HEK293 (cell line): ENCODE measurements around the gene GNB1.
"Not testable (repeated sequence)": the region's sequence is repeated elsewhere in the genome, so short reads cannot be mapped to it uniquely, and the experiment has no call there.

ENCODE experiments used
- CTCF ChIA-PET: fragments of 350-600 bp; formaldehyde crosslinking; extraction: SDS; loops from one replicate; lab custom pipeline; 2021; ENCODE audit warnings: antibody characterized with exemption; lab: Yijun Ruan, JAX
- POLR2A ChIA-PET: fragments of 300-600 bp; formaldehyde crosslinking; extraction: SDS; loops from one replicate; lab custom pipeline; 2020; ENCODE audit warnings: antibody characterized with exemption, inconsistent platforms; lab: Yijun Ruan, JAX
- H3K27ac ChIP-seq: fragments of 200-500 bp; sonication (Bioruptor generic); 2 replicates; pipeline ENCODE4 v1.5.1; 2014; ENCODE audit warnings: low read depth, low read length, control low read depth, inconsistent platforms; ENCODE audit errors: extremely low read depth
- H3K36me3 ChIP-seq, 2 experiments: fragments of 200-500 bp in 1 of 2; sonication (Bioruptor generic) in 1 of 2; 1 replicate in 1 of 2; 2 replicates in 1 of 2; pipeline ENCODE4 v1.5.1; 2014 to 2017; ENCODE audit warnings: inconsistent platforms in 2 of 2, low read length in 2 of 2; ENCODE audit not compliant: control insufficient read depth in 2 of 2, insufficient read depth in 1 of 2
- H3K4me1 ChIP-seq: fragments of 200-500 bp; sonication (Bioruptor generic); 2 replicates; pipeline ENCODE4 v1.5.1; 2014; ENCODE audit warnings: mild to moderate bottlenecking, low read length, inconsistent platforms; ENCODE audit not compliant: control insufficient read depth, insufficient read depth
- H3K4me3 ChIP-seq: 2 replicates; pipeline ENCODE4 v1.5.1; 2011; ENCODE audit warnings: low read depth, mild to moderate bottlenecking, control low read depth, low read length, moderate library complexity
- H3K9me3 ChIP-seq: fragments of 200-500 bp; sonication (Bioruptor generic); 2 replicates; pipeline ENCODE4 v1.5.1; 2014; ENCODE audit warnings: low read depth, low read length, inconsistent platforms; ENCODE audit not compliant: control insufficient read depth, insufficient read depth
- GLI4 ChIP-seq: fragments of 450-650 bp; formaldehyde crosslinking; IDR thresholded peaks from 2 replicates; pipeline ENCODE4 v1.5.1; 2016; ENCODE audit warnings: missing biosample characterization, missing genetic modification characterization
- GLIS2 ChIP-seq: fragments of 450-650 bp; formaldehyde crosslinking; IDR thresholded peaks from 2 replicates; pipeline ENCODE4 v1.5.1; 2016; ENCODE audit warnings: missing biosample characterization, missing genetic modification characterization
- KLF8 ChIP-seq: fragments of 450-650 bp; formaldehyde crosslinking; IDR thresholded peaks from 2 replicates; pipeline ENCODE4 v1.5.1; 2016; ENCODE audit warnings: missing biosample characterization, missing genetic modification characterization
- PRDM10 ChIP-seq: fragments of 450-650 bp; formaldehyde crosslinking; IDR thresholded peaks from 2 replicates; pipeline ENCODE4 v1.5.1; 2016; ENCODE audit warnings: missing biosample characterization, missing genetic modification characterization
- SP2 ChIP-seq: fragments of 450-650 bp; formaldehyde crosslinking; IDR thresholded peaks from 2 replicates; pipeline ENCODE4 v1.5.1; 2016; ENCODE audit warnings: missing biosample characterization, missing genetic modification characterization
- ZBTB21 ChIP-seq: fragments of 450-650 bp; formaldehyde crosslinking; IDR thresholded peaks from 2 replicates; pipeline ENCODE4 v1.5.1; 2017; ENCODE audit warnings: missing biosample characterization, missing genetic modification characterization
- ZBTB26 ChIP-seq: fragments of 450-650 bp; formaldehyde crosslinking; optimal IDR thresholded peaks from 2 replicates; pipeline ENCODE3; 2016; ENCODE audit warnings: missing biosample characterization, mild to moderate bottlenecking, missing genetic modification characterization
- ZBTB8A ChIP-seq: fragments of 450-650 bp; formaldehyde crosslinking; IDR thresholded peaks from 2 replicates; pipeline ENCODE4 v1.5.1; 2016; ENCODE audit warnings: missing biosample characterization, missing genetic modification characterization
- ZNF266 ChIP-seq: fragments of 450-650 bp; formaldehyde crosslinking; IDR thresholded peaks from 2 replicates; pipeline ENCODE4 v1.5.1; 2016; ENCODE audit warnings: missing biosample characterization, missing genetic modification characterization, low read depth
- ZNF341 ChIP-seq: fragments of 450-650 bp; formaldehyde crosslinking; IDR thresholded peaks from 2 replicates; pipeline ENCODE4; 2016; ENCODE audit warnings: low read depth, missing biosample characterization, missing genetic modification characterization
- ZNF423 ChIP-seq: fragments of 450-650 bp; formaldehyde crosslinking; IDR thresholded peaks from 2 replicates; pipeline ENCODE4 v1.5.1; 2016; ENCODE audit warnings: missing biosample characterization, missing genetic modification characterization
- ZNF654 ChIP-seq: fragments of 450-650 bp; formaldehyde crosslinking; IDR thresholded peaks from 2 replicates; pipeline ENCODE4 v1.5.1; 2016; ENCODE audit warnings: low read depth, missing biosample characterization, missing genetic modification characterization

Gene GNB1

DNA sequence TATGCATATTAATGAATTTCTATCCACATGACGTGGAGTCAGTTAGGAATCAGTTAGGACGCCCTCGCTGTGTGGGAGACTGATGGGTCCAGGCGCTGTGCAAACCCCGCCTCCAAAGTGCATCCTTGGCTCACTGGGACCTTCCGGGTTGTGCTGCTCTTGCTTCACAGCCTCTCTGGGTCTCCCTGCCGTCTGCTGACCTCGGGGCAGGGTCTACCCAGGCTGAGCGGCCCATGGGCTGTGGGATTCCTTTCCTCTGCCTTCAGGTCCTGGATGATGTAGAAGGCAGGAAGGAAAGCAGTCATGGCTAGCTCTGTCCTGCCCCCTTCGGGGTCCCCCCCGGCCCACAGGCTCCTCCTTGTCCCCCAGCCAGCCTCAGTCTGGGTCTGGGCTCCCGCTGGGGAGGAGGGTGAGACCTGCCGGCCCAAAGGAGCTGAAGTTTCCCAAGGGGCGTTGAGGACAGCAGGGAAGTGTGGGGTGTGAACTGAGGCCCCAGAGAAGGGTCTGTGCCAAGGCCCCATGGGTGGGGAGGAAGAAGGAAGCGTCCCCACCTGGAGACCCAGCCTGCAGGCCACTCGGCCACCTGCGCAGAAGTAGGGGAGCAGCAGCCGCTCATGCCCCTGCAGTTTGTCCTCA, 142.1 kb downstream of the GNB1 start:
- no peaks in the 10 kb centered on the region for H3K9me3 ChIP-seq
- H3K4me3 ChIP-seq: no peak overlapping the region
- H3K27ac ChIP-seq: no peak overlapping the region
- POLR2A ChIA-PET: no interaction called here
- TF ChIP-seq ZBTB21 (tag by site-specific recombination) (no peak), ZNF266 (no peak), KLF8 (no peak), ZNF654 (tag by site-specific recombination) (no peak), GLI4 (tag by site-specific recombination) (no peak), ZNF423 (tag by site-specific recombination) (no peak), GLIS2 (tag by site-specific recombination) (peak; percentile 31; the same call in 1 of the 2 replicates)
- H3K36me3 ChIP-seq: peaks cover 0 to 18% of the 10 kb centered on the region in 2 experiments; a peak in 1 of 3 replicates
- H3K4me1 ChIP-seq: no peaks in the 10 kb centered on the region
- CTCF ChIA-PET: no interaction called here

DNA sequence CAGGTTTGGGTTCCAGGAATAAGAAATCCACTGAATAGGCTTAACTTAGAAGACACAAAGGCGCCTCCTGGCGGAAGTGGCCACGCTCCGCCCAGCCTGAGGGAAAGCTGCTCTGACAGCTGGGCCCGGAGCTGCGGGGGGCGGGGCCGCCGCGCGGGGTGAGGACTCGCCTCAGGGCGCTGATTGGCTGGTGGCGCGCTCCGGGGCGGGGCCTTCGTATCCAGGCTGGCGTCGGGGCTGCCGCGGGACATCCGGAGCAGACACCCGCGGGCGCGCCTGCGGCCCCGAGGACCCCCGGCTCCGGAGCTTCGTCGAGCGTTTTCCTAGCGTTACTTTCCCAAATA, 144.3 kb downstream of the GNB1 start:
- H3K4me3 ChIP-seq, H3K36me3 ChIP-seq, H3K27ac ChIP-seq, POLR2A ChIA-PET, H3K4me1 ChIP-seq, CTCF ChIA-PET, H3K9me3 ChIP-seq: not testable (repeated sequence)
- peak; percentile 5 for TF ChIP-seq SP2 (tag by site-specific recombination)

DNA sequence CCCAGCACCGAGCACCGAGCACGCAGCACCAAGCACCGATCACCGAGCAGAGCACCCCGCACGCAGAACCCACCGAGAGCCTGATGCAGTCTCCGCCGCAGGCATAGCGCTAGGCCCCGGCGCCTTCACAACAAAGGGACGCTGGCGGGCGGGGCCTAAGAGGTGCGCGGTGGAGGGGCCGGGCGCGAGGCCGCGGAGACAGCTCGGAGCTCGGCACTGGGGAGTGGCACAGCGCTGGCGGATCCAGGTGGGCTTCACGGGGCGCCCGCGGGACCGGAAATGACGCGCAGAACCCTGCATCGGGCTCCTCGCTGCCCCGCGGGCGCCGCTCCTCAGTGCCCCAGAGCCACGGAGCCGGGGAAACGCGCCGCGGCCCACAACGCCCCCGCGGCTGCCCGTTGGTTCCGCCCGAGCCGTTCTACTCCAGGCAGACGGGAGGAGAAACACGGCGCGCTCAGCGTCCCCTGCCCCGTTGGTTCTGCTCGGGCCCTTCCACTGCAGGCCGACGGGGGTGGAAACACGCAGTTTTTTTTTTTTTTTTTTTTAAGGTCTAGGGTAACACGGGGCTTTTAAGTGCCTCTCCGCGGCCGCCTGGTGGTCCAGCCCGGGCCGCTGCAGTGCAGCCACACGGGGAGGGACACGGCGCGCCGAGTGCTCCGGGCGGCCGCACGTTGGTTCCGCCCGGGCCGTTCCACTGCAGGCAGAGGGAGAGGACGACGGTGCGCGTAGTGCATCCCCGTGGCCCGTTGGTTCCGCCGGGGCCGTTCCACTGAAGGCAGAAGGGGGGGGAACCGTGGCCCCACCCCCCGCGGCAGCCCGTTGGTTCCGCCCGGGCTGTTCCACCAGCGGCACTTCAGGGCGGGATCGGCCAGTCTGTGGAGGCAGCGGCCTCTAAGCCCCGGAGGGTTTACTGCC, 145.0 kb downstream of the GNB1 start:
- H3K36me3 ChIP-seq, CTCF ChIA-PET, H3K4me1 ChIP-seq, H3K9me3 ChIP-seq, POLR2A ChIA-PET: not testable (repeated sequence)
- Histone ChIP-seq H3K4me3 (peak overlapping the region; percentile 44), H3K27ac (peak overlapping the region; percentile 83)
- TF ChIP-seq ZNF341 (tag by site-specific recombination): peak; percentile 87
- TF ChIP-seq PRDM10 (tag by site-specific recombination): peak; percentile 70
- TF ChIP-seq ZBTB8A (tag by site-specific recombination): peak; percentile 57
- peak; percentile 33; the same call in 1 of the 2 replicates for TF ChIP-seq SP2 (tag by site-specific recombination)
- peak; percentile 42 for TF ChIP-seq ZBTB26

DNA sequence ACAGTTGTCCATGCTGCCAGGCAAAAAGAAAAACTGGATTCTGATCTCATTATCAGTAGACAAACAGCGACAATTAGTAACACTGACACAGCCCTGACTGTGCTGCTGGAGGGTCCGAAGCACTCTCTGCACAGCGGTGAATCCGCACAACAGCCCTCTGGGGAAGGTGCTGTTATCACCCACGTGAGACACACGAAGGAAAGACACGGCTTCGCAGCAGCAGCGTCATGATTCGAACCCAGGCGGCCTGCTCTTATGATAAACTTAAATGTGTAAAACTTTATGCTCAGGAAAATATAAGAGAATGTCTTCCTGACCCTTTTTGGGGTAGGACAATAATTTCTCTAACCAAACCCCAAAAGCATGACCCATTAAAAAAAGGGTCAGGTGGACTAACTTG, 148.4 kb downstream of the GNB1 start:
- H3K9me3 ChIP-seq, H3K27ac ChIP-seq, H3K36me3 ChIP-seq, H3K4me3 ChIP-seq, H3K4me1 ChIP-seq, POLR2A ChIA-PET: not testable (repeated sequence)
- CTCF ChIA-PET: interaction anchor here (0.5 kb wide), 1 partner anchor 250 kb away, joined by 3 read pairs; no protein-coding TSS in a partner anchor

DNA sequence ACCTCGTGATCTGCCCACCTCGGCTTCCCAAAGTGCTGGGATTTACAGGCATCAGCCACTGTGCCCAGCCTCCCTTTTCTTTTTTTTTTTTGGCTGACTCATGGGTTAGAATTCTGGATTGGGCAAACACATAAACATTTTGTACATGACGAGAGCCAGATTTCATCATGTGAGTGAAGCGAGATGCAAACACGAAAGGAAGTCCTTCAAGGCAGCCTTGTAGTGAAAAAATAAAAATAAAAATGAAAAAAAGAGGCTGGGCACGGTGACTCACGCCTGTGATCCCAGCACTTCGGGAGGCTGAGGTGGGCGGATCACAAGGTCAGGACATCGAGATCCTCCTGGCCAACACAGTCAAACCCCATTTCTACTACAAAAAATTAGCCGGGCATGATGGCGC, 149.9 kb downstream of the GNB1 start:
- POLR2A ChIA-PET, H3K4me3 ChIP-seq, H3K27ac ChIP-seq, CTCF ChIA-PET, H3K9me3 ChIP-seq, H3K4me1 ChIP-seq: not testable (repeated sequence)
- H3K36me3 ChIP-seq: peaks cover 0 to 15% of the 10 kb centered on the region in 2 experiments; a peak in 2 of 3 replicates

DNA sequence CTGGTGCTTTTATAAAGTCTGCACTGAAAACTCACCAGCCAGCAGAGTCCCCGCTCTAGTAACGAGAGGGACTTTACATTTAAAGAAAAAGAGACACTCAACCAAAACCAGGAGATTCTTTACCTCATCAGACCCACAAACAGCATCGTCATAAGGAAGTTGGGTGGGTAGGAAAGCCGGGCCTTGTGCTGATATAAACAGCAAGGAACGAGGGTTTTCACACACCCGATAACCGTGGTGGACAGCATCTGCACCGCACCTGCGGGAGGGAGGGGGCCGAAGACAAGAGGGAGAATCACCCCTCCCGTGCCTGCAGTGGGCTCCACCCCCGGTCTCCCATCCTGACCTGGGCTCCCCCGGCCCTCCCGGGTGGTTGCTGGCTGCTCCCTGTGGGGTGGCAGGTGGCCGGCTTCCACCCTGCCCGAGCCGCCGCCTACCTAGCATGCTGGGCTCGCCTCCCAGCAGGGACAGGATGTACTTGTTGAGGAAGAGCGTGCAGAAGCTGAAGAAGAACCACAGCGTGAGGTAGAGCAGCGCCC, 152.0 kb downstream of the GNB1 start:
- H3K36me3 ChIP-seq: peaks cover 0 to 25% of the 10 kb centered on the region in 2 experiments; a peak in 2 of 3 replicates
- H3K4me1 ChIP-seq, H3K4me3 ChIP-seq, CTCF ChIA-PET, H3K9me3 ChIP-seq, H3K27ac ChIP-seq, POLR2A ChIA-PET: not testable (repeated sequence)
